Uterus (tissue), 2 donors: ENCODE measurements around the gene JAML.

Experiments used
- POLR2A ChIP-seq, 2 donors: fragments of 450-650 bp; IDR thresholded peaks; one replicate each; pipeline ENCODE4 v1.6.1; 2016; ENCODE audit warnings: antibody characterized with exemption in 2 of 2, mild to moderate bottlenecking in 1 of 2, moderate library complexity in 1 of 2
- TF ChIP-seq, protein P1 (sequence below), 4 experiments: fragments of 200-600 bp in 2 of 4; fragments of 450-650 bp in 2 of 4; sonication (generic) in 2 of 4; IDR thresholded peaks; one replicate each; pipeline ENCODE4 v1.5.1; 2016 to 2019; ENCODE audit warnings: antibody characterized with exemption in 4 of 4, mild to moderate bottlenecking in 2 of 4, moderate library complexity in 1 of 4

DNA sequence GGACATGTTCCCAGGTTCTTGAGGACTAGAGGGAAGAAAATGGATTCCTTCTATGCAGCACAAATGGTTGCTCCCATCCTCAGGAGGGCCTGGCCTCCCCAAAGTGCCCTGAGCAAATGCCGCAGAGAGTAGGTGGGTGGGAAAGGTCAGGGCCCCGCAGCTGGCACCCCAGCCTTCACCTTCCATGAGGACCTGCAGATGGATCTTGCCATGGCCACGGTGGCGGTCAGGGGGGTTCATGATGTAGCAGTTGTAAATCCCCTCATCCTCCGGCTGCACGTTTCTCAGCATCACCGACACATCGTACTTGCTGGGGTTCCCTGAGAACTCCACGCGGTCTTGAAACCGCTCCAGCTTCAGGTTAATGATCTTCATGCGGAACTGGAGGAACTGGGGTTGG lies 56.9 kb downstream of the JAML start:
- TF ChIP-seq, protein P1, sequence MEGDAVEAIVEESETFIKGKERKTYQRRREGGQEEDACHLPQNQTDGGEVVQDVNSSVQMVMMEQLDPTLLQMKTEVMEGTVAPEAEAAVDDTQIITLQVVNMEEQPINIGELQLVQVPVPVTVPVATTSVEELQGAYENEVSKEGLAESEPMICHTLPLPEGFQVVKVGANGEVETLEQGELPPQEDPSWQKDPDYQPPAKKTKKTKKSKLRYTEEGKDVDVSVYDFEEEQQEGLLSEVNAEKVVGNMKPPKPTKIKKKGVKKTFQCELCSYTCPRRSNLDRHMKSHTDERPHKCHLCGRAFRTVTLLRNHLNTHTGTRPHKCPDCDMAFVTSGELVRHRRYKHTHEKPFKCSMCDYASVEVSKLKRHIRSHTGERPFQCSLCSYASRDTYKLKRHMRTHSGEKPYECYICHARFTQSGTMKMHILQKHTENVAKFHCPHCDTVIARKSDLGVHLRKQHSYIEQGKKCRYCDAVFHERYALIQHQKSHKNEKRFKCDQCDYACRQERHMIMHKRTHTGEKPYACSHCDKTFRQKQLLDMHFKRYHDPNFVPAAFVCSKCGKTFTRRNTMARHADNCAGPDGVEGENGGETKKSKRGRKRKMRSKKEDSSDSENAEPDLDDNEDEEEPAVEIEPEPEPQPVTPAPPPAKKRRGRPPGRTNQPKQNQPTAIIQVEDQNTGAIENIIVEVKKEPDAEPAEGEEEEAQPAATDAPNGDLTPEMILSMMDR (IDR thresholded peaks at IDR 0.05): no peak
- TF ChIP-seq POLR2A (IDR thresholded peaks at IDR 0.05): no peak
